Skeletal muscle cell (primary cell): ENCODE data around the gene SMG6.

Experiments used
- DNase-seq: peaks from one replicate; pipeline ENCODE4 v3.0.0-alpha.2; 2010; ENCODE audit warnings: low read depth
- H3K4me3 ChIP-seq: 2 replicates; pipeline ENCODE4 v1.5.1; 2011; ENCODE audit warnings: low read depth, mild to moderate bottlenecking, control low read depth, low read length, moderate library complexity

SMG6 gene

GRCh38 chr17:2071455-2072281 is 231.9 kb downstream of the SMG6 start:
- no peak overlapping the region for H3K4me3 ChIP-seq
- no peak for DNase-seq

GRCh38 chr17:2071024-2071385 is 232.6 kb downstream of the SMG6 start:
- no peak for DNase-seq
- H3K4me3 ChIP-seq = no peak overlapping the region

GRCh38 chr17:2070241-2071023 is 233.2 kb downstream of the SMG6 start:
- no peak for DNase-seq
- H3K4me3 ChIP-seq = no peak overlapping the region

- H3K4me3 ChIP-seq = no peak overlapping the region
- no peak for DNase-seq
Observed at GRCh38 chr17:2068519-2069051, 235.0 kb downstream of the SMG6 start.

GRCh38 chr17:2068031-2068518 is 235.5 kb downstream of the SMG6 start:
- DNase-seq = no peak
- no peak overlapping the region for H3K4me3 ChIP-seq

GRCh38 chr17:2067608-2068024 is 236.0 kb downstream of the SMG6 start:
- DNase-seq = no peak
- H3K4me3 ChIP-seq = no peak overlapping the region

- no peak overlapping the region for H3K4me3 ChIP-seq
- DNase-seq = no peak
Observed at GRCh38 chr17:2067048-2067561, 236.5 kb downstream of the SMG6 start.

- H3K4me3 ChIP-seq = no peak overlapping the region
- DNase-seq = no peak
Observed at GRCh38 chr17:2065949-2066400, 237.6 kb downstream of the SMG6 start.

DNA sequence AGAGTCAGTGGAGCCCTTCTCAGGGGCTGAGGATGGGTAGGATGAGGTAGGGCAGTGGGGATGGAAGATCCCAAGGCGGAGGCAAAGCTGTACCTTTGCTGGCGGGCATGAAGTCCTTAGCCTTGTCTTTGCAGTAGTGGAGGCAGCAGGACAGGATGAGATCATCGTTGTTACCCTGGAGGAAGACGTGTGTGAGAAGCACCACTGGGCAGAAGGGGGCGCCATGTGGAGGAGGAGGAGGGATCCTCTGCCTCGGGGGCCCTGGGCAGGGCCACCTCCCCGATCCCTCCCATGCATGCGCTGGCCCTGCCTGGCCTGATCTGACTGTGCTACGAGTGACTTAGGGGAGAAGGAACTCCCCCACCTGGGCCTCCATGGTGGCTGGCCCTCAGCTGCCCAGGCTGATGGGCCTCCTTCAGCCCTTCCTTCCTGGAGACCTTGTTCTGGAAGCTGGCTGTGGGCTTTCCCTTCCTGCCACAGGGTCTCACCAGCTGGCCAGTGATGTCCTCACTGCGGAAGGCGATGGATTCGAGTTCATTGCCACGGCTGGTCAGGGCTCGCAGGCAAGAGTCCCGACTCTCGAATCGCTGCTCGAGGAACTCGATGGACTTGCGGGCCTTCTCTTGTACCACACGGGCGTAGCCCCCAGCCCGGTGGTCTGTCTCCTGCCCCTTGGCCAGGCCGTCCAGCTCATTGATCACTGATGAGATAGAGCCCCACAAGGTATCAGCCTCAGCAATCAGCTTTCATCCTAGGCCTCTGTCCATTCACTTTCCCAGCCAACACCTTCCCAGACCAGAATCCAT is 238.4 kb downstream of the SMG6 start:
- no peak for DNase-seq
- no peak overlapping the region for H3K4me3 ChIP-seq

DNA sequence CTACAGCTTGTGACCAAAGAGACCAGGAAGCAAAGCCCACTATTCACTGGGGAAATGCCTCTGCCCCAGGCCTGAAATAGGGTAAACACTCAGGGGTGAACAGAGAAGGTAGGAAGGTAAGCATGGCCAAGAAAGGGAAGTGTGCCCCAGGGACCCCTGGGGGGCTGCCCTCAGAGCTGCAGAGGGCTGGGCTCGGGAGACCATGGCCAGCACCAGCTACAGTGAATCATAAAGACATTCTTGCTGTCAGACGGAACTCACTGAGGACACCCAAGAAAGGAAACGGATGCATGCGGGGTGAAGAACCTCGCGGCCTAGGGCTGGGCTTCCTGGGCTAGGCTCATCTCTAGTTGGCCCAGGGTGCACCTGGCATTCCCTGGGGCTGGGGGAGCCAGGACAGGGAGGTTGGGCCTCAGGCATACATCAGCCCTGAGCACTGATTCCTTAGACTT is 239.0 kb downstream of the SMG6 start:
- no peak overlapping the region for H3K4me3 ChIP-seq
- no peak for DNase-seq

- DNase-seq = no peak
- H3K4me3 ChIP-seq = no peak overlapping the region
Observed at GRCh38 chr17:2064147-2064489, 239.5 kb downstream of the SMG6 start.

DNA sequence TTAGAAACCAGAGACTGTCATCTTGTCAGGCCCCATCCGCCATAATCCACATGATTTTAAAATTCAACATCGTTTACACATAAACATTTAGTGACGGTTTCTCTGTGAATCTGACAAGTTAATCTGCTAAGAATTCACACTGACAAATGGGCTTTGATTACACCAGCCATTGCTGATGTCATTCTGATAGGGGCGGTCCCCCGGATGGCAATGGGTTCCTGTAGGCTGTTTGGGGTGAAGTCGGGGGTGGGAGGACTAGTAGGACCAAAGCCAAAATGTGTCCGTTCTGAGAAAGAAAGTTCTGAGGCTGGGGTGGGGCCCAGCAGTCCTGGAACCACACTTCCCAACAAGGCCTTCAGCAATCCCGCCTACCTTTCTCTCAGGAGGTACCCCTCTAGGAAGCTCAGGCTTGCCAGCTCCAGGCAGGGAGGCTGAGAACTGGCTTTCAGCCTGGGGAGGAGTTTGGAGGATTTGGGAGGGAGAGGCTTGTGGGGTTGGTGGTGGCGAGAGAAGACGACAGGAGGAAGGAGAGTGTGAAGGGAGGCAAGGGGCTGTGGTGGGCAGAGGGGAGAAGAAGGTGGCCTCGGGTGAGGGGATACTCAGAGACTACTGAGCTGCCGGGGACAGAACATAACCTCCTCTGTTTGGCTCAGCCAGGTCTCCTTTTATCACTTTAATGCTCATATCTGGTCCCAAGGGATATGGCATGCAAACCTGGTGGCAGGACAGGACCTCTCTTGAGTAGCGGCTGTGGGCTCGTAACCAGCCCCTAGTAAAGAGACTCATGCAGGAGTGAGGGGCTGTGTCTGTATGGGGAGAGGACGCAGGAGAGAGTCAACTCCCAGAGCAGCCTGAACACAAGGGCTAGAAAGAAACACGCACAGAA is 240.1 kb downstream of the SMG6 start:
- DNase-seq = no peak
- no peak overlapping the region for H3K4me3 ChIP-seq

- DNase-seq = no peak
- no peak overlapping the region for H3K4me3 ChIP-seq
Observed at GRCh38 chr17:2062571-2063183, 240.9 kb downstream of the SMG6 start.

DNA sequence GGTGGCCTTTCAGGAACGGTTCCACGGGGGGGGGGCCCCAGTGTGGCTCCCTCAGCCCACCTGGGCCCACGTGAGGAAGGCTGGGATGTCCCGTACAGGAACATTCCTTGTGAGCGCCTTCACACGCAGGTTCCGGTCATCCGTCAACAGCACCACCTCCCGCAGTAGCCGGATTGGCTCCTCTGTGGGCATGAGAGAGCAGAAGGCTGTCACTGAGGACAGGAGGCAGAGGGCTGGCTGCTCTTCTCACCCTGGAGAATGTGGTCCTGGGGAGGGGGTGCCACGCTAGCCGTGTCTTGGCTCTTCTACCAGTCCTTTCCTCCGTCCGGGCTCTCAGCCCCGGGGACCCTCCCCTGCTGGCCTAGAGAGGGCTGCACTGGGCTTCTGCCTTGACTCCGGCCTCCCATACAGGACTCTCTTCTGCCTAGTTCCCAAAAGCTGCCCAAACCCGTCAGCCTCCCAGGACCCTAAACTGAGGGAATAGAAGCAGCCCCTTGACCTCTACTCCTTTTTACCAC is 242.1 kb downstream of the SMG6 start:
- no peak overlapping the region for H3K4me3 ChIP-seq
- DNase-seq = no peak

DNA sequence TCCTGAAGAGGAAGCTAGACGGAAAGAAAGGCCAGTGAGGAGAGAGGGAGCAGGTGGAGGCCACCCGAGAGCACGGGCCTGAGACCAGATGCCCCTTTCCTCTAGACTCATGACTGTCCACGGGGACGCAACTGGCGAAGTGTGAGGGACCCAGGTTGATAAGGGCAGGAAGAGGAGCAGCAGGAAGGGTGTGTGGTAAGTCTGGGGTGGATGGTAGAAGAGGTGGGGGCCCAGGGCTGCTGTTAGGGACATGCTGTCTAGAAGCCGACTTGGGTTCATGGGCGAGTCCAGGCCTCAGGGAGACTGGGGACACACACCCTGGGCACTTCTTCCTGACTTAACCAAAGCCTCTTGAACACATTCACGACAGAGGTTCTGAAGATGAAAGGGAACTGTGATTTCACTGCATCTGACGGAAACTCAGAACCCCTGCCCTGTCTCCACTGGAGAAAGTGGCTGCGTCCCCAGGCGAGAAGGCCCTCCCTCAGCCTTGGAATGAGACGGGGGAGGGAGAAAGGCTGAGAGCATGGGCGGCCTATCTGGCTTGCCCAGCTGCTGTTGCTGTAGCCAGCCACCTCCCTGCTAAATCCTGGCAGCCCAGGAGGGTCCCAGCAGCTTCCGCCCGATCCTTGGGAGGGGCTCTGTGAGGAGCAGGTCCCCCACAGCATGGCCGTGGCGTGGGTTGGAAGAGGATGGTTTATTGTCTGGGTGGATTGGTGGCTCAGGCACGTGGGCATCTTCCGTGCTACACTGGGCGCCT is 242.7 kb downstream of the SMG6 start:
- no peak overlapping the region for H3K4me3 ChIP-seq
- DNase-seq = no peak

- DNase-seq = no peak
- H3K4me3 ChIP-seq = no peak overlapping the region
Observed at GRCh38 chr17:2060385-2060658, 243.3 kb downstream of the SMG6 start.
